Stimulated activated CD4-positive, alpha-beta T cell treated with anti-CD3 and anti-CD28 coated beads, Interleukin-1b, Interleukin-23, amount 100 ng/mL, for 24 hours (primary cell): ENCODE results near the gene BEND3.

Experiments used
- DNase-seq, 4 experiments: peaks; one replicate each; pipeline ENCODE4 v3.0.0-alpha.2; 2020; ENCODE audit warnings: low read depth in 4 of 4, low spot score in 1 of 4

Gene BEND3

GRCh38 chr6:107083921-107084320, 31.4 kb downstream of the BEND3 start:
- no peak for DNase-seq

- DNase-seq, result no peak
Observed at GRCh38 chr6:107083047-107083768, 32.1 kb downstream of the BEND3 start.

- no peak for DNase-seq
Observed at GRCh38 chr6:107082045-107082444, 33.3 kb downstream of the BEND3 start.

- no peak for DNase-seq
Observed at GRCh38 chr6:107080036-107080435, 35.3 kb downstream of the BEND3 start.

DNA sequence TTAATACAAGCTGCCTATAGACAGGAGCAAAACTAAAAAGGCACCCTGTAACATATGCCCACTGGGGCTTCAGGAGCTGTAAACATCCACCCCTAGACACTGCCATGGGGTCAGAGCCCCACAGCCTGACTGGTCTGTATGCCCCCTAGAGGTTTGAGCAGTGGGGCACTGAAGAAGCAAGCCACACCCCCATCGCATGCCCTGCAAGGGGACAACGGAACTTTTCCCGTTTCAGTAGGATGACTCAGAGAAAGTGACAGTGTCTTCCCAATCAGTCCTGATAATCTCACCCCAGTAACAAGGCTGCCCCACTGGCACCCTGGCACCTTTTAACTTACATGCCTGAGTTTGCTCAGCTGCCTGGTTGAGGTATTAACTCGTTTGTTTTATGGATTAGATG, 35.9 kb downstream of the BEND3 start:
- no peak for DNase-seq

GRCh38 chr6:107077710-107078109, 37.6 kb downstream of the BEND3 start:
- DNase-seq, result no peak

GRCh38 chr6:107075951-107076381, 39.3 kb downstream of the BEND3 start:
- no peak for DNase-seq

DNA sequence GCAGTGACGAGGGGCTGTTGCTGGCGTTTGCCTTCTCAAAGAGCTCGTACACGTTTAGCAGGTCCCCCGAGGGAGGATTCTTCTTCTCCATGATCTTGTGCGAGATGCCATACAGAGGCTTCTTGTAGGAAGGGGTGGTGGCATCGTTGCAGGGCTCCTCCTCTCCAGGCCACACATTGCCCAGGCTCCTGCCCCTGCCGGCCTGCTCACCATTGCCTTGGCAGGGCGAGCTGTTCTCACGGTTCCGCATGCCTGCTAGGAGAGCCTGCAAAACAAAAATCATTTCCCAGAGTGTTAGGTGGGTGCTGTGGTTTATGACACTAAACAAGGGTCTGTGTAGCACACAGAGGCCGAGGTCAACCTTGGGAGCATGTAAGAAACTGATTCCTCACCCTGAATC, 44.6 kb downstream of the BEND3 start:
- no peak for DNase-seq

- no peak for DNase-seq
Observed at GRCh38 chr6:107069631-107070548, 45.4 kb downstream of the BEND3 start.

DNA sequence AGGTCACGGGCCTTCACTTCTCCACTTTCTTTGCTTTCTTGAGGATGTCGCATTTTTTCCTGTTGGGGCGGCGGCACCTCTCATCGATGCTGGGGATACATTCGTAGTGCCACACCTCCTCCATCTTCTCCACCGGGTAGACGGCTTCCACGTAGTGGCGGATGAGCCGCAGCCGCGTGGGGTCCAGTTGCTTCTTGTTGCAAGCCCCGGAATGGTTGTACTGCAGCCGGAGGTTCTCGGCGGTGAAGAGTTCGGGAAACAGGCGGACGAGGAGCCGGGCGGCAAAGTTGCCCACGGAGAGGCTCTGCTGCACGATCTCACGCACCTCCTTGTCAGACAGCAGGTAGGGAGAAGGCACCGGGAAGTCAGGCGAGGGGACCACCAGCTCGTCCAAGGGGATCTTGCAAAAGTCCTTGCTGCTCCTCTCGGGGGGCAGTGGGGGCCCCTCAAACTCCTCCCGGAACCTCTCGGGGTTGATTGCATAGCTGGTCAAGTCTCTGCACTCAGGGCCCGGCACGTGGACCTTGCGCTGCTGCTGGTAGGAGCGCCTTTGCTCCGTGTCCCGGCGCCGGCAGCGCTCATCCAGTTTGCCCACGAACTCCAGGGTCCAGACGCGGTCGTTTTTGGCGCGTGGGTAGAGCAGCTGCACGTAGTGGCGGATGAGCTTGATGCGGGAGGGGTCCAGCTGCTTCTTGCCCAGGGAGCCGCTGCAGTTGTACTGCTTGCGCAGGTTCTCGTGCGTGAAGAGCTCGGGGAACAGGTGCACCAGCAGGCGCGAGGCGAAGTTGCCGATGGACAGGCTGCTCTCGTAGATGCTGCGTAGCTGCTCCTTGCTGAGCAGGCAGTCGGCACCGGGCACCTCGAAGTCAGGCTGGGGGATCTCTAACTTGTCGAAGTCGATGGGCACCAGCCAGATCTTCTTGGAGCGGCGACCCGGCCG, 46.4 kb downstream of the BEND3 start:
- no peak for DNase-seq

DNA sequence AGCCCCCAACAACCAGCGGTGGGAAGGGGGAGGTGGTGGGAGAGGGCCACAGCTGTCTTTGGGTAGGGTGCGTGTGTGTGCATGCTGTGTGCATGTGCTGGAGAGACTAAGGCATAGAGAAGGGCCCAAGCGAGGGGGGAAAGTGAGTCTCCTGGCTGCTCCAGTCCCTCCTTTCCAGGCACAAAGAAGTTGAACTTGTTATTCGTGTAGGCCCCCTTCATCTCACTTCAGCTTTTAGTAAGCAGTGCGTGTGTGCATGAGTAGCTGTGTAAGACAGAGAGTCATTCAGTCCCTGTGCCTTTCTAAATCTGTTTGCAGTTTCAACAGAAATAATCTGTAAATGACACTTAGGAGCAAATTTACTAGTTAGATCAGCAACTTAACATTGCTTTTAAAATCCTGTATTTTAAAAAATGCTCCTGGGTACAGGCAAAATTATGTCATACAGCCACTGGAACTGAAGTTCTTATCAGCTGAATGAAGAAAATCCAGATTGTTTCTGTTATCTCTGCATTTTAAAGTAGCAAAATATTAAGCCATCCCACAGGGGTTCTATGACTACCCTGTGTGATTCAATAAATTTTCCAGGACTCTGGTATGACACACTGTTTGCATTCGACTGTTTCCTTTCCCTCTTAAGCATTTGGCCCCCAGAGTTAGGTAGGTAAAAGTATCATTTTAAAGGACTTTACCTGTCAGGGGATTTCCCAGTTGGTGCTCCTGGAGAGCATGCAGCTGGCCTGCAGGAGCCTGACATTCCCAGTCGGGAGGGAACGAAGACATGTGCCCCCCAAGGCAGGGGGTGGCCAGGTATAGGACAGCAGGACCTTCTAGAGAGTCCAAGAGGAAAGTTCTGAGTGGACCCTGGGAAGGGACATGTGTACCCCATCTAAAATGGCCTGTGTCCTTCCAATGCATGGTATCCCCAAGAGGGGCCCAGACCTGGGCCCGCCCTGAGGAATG, 48.3 kb downstream of the BEND3 start:
- DNase-seq, result no peak

GRCh38 chr6:107064579-107065065, 50.7 kb downstream of the BEND3 start:
- DNase-seq, result peak in 1 of 4 experiments; percentile 2

- DNase-seq, result no peak
Observed at GRCh38 chr6:107062691-107063090, 52.6 kb downstream of the BEND3 start.

DNA sequence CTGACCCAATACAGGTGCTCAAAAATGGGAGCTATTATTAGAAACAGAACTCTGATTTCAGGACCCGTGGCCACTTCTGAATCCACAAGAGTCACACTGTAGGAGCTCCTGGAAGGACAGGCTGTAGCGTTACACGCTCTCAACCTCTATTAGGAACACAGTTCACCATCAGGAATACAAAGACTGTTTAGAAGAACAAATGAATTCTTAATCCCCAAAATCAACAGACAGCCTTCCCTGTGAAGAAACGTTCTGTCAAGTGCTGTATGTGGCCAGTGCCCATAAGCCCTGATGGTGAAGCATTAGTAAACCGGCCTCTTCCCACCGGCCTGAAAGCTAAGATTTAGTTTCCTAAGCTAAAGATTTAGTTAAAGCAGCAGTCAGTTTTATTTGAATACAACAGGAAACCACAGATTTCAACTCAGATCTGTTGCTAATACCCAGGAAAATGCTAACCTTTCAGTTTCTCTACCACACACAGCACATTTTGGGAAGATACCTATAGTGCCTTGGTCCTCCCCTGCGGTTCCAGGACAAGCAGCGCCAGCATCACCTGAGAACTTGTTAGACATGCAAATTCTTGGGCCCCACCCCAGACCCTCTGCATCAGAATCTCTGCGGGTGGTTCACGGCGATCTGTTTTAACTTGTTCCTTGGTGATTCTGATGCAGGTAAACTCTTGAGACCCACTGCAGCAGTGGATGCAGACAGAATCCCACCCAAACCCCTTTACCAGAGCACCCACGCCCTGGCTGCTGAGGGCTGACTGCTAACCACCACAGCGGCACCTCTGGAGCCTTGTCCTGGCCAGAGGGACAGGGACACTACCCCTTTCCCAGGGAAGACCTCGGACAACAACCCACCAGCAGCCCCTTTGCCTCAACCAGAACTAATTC, 53.9 kb downstream of the BEND3 start:
- DNase-seq, result no peak

- DNase-seq, result no peak
Observed at GRCh38 chr6:107060704-107061103, 54.6 kb downstream of the BEND3 start.

DNA sequence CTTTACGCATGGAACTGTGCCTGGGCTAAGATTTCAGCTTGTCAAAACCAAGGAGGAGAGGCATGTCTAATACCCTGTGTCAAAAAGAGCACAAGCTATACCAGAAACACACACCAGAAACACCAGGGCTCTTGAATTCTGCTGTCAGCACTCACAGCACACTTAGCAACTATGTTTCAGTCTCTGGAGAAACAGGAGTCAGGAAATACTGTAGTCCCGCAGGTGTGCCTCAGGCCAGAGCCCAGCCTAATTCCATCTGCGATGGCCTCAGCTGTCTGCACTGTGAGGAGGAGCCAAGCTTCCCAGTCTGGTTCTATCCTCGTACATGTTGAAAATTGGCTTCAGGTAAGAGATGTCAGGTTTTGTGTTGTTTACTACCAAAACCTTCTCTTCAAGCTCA, 55.7 kb downstream of the BEND3 start:
- DNase-seq, result no peak

GRCh38 chr6:107057679-107058078, 57.6 kb downstream of the BEND3 start:
- no peak for DNase-seq

DNA sequence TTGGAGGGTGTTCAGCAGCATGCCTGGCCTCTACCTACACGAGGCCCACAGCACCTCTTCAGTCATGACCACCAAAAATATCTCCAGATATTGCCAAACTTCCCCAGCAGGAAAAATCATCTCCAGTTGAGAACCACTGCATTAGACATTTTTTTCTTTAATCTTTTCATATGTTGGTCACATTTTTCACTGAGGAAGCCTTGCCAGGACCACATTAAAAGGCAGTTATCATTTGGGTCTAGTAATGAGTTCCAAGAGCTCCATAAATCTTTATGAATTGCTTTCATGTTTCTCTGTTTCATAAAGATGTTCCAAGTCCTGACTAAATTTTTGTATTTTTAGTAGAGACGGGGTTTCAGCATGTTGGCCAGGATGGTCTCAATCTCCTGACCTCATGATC, 58.5 kb downstream of the BEND3 start:
- DNase-seq, result no peak

GRCh38 chr6:107047807-107048206, 67.5 kb downstream of the BEND3 start:
- DNase-seq, result no peak
